Frontal cortex (tissue), 4 donors: ENCODE data around the gene BACH2. TPM values are rescaled to one million over a fixed set of nuclear protein-coding genes. Genes with fewer than 3 reads are reported as not detected.

Experiments used
- DNase-seq, 2 donors: peaks; one replicate each; pipeline ENCODE4 v3.0.0; 2012; ENCODE audit warnings: low spot score in 2 of 2
- FAIRE-seq: peaks from 2 replicates; lab custom pipeline; 2012; peaks lifted over from hg19 to GRCh38; lab: Jason Lieb, UNC
- total RNA-seq: library from RNA; depleted of rRNA; stranded (reverse); fragments of >200 nt; gene quantifications from one replicate; pipeline ENCODE4 v1.2.3, GENCODE V29; 2014
- donor health status: control.
- donor health status: control.
- donor health status: control.

The BACH2 gene
- total RNA-seq, 1 donor from 2014 or later = 48.9 TPM

GRCh38 chr6:90192857-90193256 lies 103.8 kb downstream of the BACH2 start:
- no peak for FAIRE-seq
- no peak for DNase-seq

- DNase-seq = no peak
- no peak for FAIRE-seq
Measured at GRCh38 chr6:90190752-90191395, 105.8 kb downstream of the BACH2 start.

GRCh38 chr6:90190131-90190530 lies 106.5 kb downstream of the BACH2 start:
- no peak for FAIRE-seq

GRCh38 chr6:90187437-90188121 lies 109.1 kb downstream of the BACH2 start:
- DNase-seq (no peak), FAIRE-seq (no peak)

More at GRCh38 chr6:90190131-90190530, 106.5 kb downstream of the BACH2 start:
- DNase-seq = no peak

- FAIRE-seq = no peak
- no peak for DNase-seq
Measured at GRCh38 chr6:90186637-90187371, 109.8 kb downstream of the BACH2 start.

GRCh38 chr6:90186026-90186425 lies 110.6 kb downstream of the BACH2 start:
- no peak for DNase-seq
- FAIRE-seq = no peak

GRCh38 chr6:90184334-90185298 lies 112.0 kb downstream of the BACH2 start:
- DNase-seq (no peak), FAIRE-seq (no peak)

- DNase-seq (no peak), FAIRE-seq (no peak)
Measured at GRCh38 chr6:90183587-90184333, 112.9 kb downstream of the BACH2 start.

- DNase-seq (no peak), FAIRE-seq (no peak)
Measured at GRCh38 chr6:90180526-90180925, 116.1 kb downstream of the BACH2 start.

GRCh38 chr6:90179190-90180169 lies 117.2 kb downstream of the BACH2 start:
- DNase-seq = no peak

GRCh38 chr6:90178384-90178855 lies 118.2 kb downstream of the BACH2 start:
- DNase-seq = no peak
- FAIRE-seq = no peak

More at GRCh38 chr6:90179190-90180169, 117.2 kb downstream of the BACH2 start:
- FAIRE-seq = no peak

GRCh38 chr6:90177544-90178383 lies 118.9 kb downstream of the BACH2 start:
- no peak for FAIRE-seq

GRCh38 chr6:90175627-90176538 lies 120.8 kb downstream of the BACH2 start:
- DNase-seq (no peak), FAIRE-seq (no peak)

More at GRCh38 chr6:90177544-90178383, 118.9 kb downstream of the BACH2 start:
- no peak for DNase-seq

GRCh38 chr6:90173262-90173925 lies 123.2 kb downstream of the BACH2 start:
- FAIRE-seq (peak; percentile 23), DNase-seq (no peak)

GRCh38 chr6:90170601-90171000 lies 126.0 kb downstream of the BACH2 start:
- FAIRE-seq (no peak), DNase-seq (no peak)
